ENCODE results near the gene UBE2B.

- no peak for TF ChIP-seq CTCF (IDR thresholded peaks at IDR 0.05)
- TF ChIP-seq POLR2A (IDR thresholded peaks at IDR 0.05): no peak
Observed at GRCh38 chr5:134409321-134409720, 38.0 kb downstream of the UBE2B start.
